ENCODE results near the gene MAPK14. TPM values are rescaled to one million over a fixed set of nuclear protein-coding genes. Genes with fewer than 3 reads are reported as not detected.
A peak's percentile ranks its signal among the peaks of the same experiment; 100 is the strongest.

MAPK14 gene
- total and polyA plus RNA-seq, 5 donors from 2014 or later = 44.6 to 65.0 (median 53.8) TPM

DNA sequence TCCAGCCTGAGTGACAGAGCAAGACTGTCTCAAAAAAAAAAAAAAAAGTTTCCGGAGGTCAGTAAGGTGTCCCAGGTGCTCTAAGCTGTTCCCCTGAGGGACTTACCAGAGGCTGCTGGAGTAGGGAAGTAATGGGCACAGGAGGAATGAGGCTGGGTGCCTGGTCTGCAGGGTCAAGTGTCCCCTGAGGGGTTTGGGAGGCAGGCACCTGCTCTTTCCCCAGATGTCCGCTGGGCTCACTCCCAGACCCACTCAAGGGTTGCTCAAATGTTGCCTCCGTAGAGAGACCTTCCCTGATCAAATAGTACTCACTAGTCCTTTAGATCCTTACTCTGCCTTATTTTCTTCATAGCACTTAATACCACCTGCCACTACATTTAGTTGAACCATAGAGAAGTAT lies 97.3 kb downstream of the MAPK14 start:
- Histone ChIP-seq H3K27me3 (ENCODE audit: control insufficient read depth, insufficient read depth, low read length) (no peaks in the 10 kb centered on the region), H3K4me3 (ENCODE audit: low read depth, low read length) (no peak overlapping the region), H3K9me3 (ENCODE audit: control insufficient read depth in 2 of 2, low read length in 2 of 2) (no peaks in the 10 kb centered on the region), H3K4me1 (ENCODE audit: control insufficient read depth, insufficient read depth, low read length, poor library complexity, severe bottlenecking) (peaks cover 54% of the 10 kb centered on the region), H3K27ac (ENCODE audit: insufficient read depth, low read length, poor library complexity, severe bottlenecking) (no peak overlapping the region), H3K36me3 (ENCODE audit: control insufficient read depth, insufficient read depth, low read length) (no peaks in the 10 kb centered on the region)
- Mint-ChIP-seq H3K27me3 (no peaks in the 10 kb centered on the region), H3K4me1 (peaks cover 13 to 96% (median 51%) of the 10 kb centered on the region in 4 donors), H3K27ac (peak overlapping the region in 1 of 3 donors; percentile 100), H3K9me3 (no peaks in the 10 kb centered on the region), H3K36me3 (no peaks in the 10 kb centered on the region), H3K4me3 (peak overlapping the region; percentile 52 to 79 (median 58))
- ATAC-seq (ENCODE audit: low read depth in 2 of 2) (no peak), DNase-seq (no peak)

DNA sequence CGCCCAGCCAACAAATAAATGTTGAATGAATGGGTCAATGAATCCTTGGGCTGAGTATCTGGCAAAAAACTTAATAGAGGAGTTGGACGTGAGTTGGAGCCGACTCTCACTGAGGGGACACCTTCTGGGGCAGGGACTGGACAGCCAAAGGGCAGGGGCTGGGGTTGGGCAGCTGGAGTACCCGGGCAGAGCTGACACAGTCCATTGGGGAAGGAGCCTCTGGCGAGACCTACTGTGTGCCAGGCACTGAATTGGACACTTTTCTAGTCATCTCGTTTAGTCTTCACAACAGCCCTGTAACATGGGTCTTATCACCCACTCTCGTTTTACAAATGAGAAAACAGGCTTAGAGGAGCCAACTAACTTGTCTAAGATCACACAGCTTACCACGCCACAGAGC lies 98.0 kb downstream of the MAPK14 start:
- peaks cover 13 to 90% (median 44%) of the 10 kb centered on the region in 4 donors for H3K4me1 Mint-ChIP-seq

DNA sequence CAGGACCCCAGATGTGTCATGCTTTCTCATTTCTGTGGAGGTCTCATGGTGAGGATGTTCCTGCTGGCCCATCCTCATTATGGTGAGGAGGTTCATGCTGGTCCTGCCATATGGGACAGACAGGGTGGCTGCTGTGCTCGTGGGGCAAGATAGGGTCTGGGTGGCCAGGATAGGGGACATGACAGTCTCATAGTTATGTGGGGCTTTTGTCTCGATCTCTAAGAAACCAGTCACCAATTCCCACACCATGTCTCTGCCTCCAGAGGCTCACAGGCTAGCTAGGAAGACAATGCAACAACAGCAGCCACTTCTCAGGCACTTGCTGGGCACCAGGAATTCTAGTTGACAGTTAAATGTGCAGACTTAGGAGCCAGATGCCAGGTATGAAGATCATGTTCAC lies 98.5 kb downstream of the MAPK14 start:
- no peaks in the 10 kb centered on the region for H3K9me3 ChIP-seq (ENCODE audit: control insufficient read depth in 2 of 2, low read length in 2 of 2)
- no peaks in the 10 kb centered on the region for H3K27me3 Mint-ChIP-seq
- no peak overlapping the region for H3K4me3 ChIP-seq (ENCODE audit: low read depth, low read length)
- DNase-seq = no peak
- H3K36me3 Mint-ChIP-seq = no peaks in the 10 kb centered on the region
- no peaks in the 10 kb centered on the region for H3K36me3 ChIP-seq (ENCODE audit: control insufficient read depth, insufficient read depth, low read length)
- H3K4me1 ChIP-seq (ENCODE audit: control insufficient read depth, insufficient read depth, low read length, poor library complexity, severe bottlenecking) = peaks cover 50% of the 10 kb centered on the region
- peak overlapping the region in 2 of 4 donors; percentile 48 to 79 for H3K4me3 Mint-ChIP-seq
- no peaks in the 10 kb centered on the region for H3K27me3 ChIP-seq (ENCODE audit: control insufficient read depth, insufficient read depth, low read length)
- peak overlapping the region; percentile 44 for H3K27ac ChIP-seq (ENCODE audit: insufficient read depth, low read length, poor library complexity, severe bottlenecking)
- H3K27ac Mint-ChIP-seq = peak overlapping the region in 2 of 3 donors; percentile 83 to 95
- peaks cover 13 to 90% (median 39%) of the 10 kb centered on the region in 4 donors for H3K4me1 Mint-ChIP-seq
- no peak for ATAC-seq (ENCODE audit: low read depth in 2 of 2)
- H3K9me3 Mint-ChIP-seq = no peaks in the 10 kb centered on the region

More for the DNA sequence above, 98.0 kb downstream of the MAPK14 start:
- Histone ChIP-seq H3K4me3 (ENCODE audit: low read depth, low read length) (no peak overlapping the region), H3K27me3 (ENCODE audit: control insufficient read depth, insufficient read depth, low read length) (no peaks in the 10 kb centered on the region), H3K4me1 (ENCODE audit: control insufficient read depth, insufficient read depth, low read length, poor library complexity, severe bottlenecking) (peaks cover 50% of the 10 kb centered on the region), H3K9me3 (ENCODE audit: control insufficient read depth in 2 of 2, low read length in 2 of 2) (no peaks in the 10 kb centered on the region), H3K27ac (ENCODE audit: insufficient read depth, low read length, poor library complexity, severe bottlenecking) (no peak overlapping the region), H3K36me3 (ENCODE audit: control insufficient read depth, insufficient read depth, low read length) (no peaks in the 10 kb centered on the region)
- ATAC-seq (ENCODE audit: low read depth in 2 of 2) (no peak), DNase-seq (no peak)
- no peaks in the 10 kb centered on the region for H3K27me3 Mint-ChIP-seq
- peak overlapping the region in 1 of 4 donors; percentile 79 for H3K4me3 Mint-ChIP-seq
- H3K9me3 Mint-ChIP-seq = no peaks in the 10 kb centered on the region
- H3K27ac Mint-ChIP-seq = peak overlapping the region in 2 of 3 donors; percentile 76 to 95
- H3K36me3 Mint-ChIP-seq = no peaks in the 10 kb centered on the region

DNA sequence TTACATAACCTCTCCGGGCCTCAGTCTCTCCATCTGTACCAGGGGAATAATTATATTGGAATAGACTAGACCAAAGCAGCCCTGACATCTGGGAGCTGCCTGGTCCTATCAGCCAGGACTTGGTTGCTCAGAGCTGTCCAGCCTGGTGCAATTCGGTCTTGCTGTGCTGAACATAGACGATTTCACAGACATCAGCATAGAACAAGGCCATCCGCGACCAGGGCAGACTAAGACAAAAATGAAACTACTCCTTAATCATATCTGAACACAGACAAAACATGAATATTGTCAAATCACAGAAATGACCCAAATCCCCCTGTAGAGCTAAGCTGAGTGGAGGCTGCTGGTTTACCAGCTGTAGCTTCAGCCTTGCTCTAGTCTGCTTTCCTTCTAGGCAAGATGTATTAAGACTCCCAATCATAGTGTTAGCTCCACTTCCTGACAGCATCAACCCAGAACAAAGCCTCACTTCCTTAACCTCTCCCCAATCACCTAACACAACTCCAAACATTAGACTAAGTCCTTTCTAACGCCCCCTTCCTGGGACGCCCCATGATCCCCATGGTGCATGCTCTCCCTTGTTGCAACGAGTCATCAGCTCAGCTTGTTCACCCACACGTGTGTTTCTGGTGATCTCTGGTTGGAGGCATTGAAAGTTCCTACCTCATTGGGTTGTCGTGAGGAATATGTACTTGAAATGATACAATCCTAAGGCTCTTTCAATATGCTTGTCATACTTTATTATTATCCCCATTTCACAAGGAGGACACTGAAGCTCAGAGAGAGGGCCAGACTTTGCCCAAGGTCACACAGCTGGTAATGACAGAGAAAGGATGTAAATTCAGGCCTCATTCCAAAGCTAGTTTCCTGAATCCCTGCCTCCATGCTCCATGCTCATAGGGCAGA lies 99.2 kb downstream of the MAPK14 start:
- Mint-ChIP-seq H3K4me3 (peak overlapping the region; percentile 24 to 79 (median 62)), H3K9me3 (no peaks in the 10 kb centered on the region), H3K4me1 (peaks cover 18 to 88% (median 34%) of the 10 kb centered on the region in 4 donors), H3K36me3 (no peaks in the 10 kb centered on the region), H3K27me3 (no peaks in the 10 kb centered on the region), H3K27ac (peak overlapping the region in 2 of 3 donors; percentile 83 to 95)
- Histone ChIP-seq H3K4me3 (ENCODE audit: low read depth, low read length) (no peak overlapping the region), H3K4me1 (ENCODE audit: control insufficient read depth, insufficient read depth, low read length, poor library complexity, severe bottlenecking) (peaks cover 50% of the 10 kb centered on the region), H3K9me3 (ENCODE audit: control insufficient read depth in 2 of 2, low read length in 2 of 2) (no peaks in the 10 kb centered on the region), H3K27ac (ENCODE audit: insufficient read depth, low read length, poor library complexity, severe bottlenecking) (peak overlapping the region; percentile 44), H3K36me3 (ENCODE audit: control insufficient read depth, insufficient read depth, low read length) (no peaks in the 10 kb centered on the region), H3K27me3 (ENCODE audit: control insufficient read depth, insufficient read depth, low read length) (no peaks in the 10 kb centered on the region)
- no peak for ATAC-seq (ENCODE audit: low read depth in 2 of 2)
- peak in 1 of 3 donors; percentile 54 for DNase-seq

DNA sequence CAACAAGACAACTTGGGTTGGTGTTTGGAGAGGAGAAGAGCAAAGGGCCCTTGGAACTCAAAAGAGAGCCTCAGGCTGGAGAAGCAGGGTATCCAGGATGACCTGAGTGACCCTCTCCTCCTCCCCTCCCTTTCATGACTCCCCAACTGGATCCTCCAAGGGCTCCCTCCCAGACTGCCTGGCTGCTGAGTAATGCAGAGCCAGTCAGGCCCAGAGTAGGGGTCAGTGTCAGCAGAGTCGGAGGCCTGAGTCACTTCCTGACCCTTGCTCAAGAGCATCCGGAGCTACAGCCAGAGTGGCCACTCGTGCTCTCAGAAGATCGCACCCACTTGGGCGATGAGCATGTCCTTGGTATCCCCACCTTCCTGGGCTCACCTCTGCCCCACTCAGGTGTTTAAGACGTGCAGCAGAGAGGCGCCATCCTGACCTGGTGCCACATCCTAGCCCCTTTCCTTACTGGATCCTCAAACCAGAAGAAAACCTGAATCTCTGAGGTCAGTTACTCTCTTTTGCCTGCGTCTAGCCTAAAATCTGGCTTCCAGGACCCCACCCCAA lies 99.9 kb downstream of the MAPK14 start:
- H3K27ac Mint-ChIP-seq = no peak overlapping the region
- Histone ChIP-seq H3K4me3 (ENCODE audit: low read depth, low read length) (no peak overlapping the region), H3K4me1 (ENCODE audit: control insufficient read depth, insufficient read depth, low read length, poor library complexity, severe bottlenecking) (peaks cover 50% of the 10 kb centered on the region), H3K27me3 (ENCODE audit: control insufficient read depth, insufficient read depth, low read length) (no peaks in the 10 kb centered on the region), H3K27ac (ENCODE audit: insufficient read depth, low read length, poor library complexity, severe bottlenecking) (no peak overlapping the region), H3K36me3 (ENCODE audit: control insufficient read depth, insufficient read depth, low read length) (peaks cover 2% of the 10 kb centered on the region), H3K9me3 (ENCODE audit: control insufficient read depth in 2 of 2, low read length in 2 of 2) (no peaks in the 10 kb centered on the region)
- no peaks in the 10 kb centered on the region for H3K9me3 Mint-ChIP-seq
- H3K4me1 Mint-ChIP-seq = peaks cover 20 to 88% (median 36%) of the 10 kb centered on the region in 4 donors
- no peaks in the 10 kb centered on the region for H3K36me3 Mint-ChIP-seq
- DNase-seq (no peak), ATAC-seq (ENCODE audit: low read depth in 2 of 2) (no peak)
- no peak overlapping the region for H3K4me3 Mint-ChIP-seq
- no peaks in the 10 kb centered on the region for H3K27me3 Mint-ChIP-seq

DNA sequence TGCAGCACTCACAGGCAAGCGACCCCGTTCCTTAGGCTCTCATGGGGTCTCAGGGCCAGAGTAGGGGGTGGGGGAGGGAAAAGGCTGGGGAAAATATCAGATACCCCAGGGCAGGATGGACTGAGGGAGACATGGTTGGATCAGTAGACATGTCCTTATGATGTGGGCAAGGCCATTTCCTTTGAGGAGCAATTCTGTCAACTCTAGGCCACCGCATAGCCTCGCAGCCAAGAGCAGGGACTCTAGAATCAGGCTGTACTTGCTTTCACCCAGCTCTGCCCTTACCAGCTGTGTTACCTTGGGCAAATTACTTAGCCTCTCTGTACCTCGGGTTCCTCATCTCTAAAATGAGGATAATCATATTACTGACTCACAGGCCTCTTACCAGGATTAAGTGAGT lies 100.5 kb downstream of the MAPK14 start:
- H3K4me1 ChIP-seq (ENCODE audit: control insufficient read depth, insufficient read depth, low read length, poor library complexity, severe bottlenecking) = peaks cover 52% of the 10 kb centered on the region
- ATAC-seq (ENCODE audit: low read depth in 2 of 2) = no peak
- no peaks in the 10 kb centered on the region for H3K27me3 Mint-ChIP-seq
- peaks cover 20 to 88% (median 38%) of the 10 kb centered on the region in 4 donors for H3K4me1 Mint-ChIP-seq
- no peak overlapping the region for H3K27ac ChIP-seq (ENCODE audit: insufficient read depth, low read length, poor library complexity, severe bottlenecking)
- H3K9me3 Mint-ChIP-seq = no peaks in the 10 kb centered on the region
- peak overlapping the region in 1 of 3 donors; percentile 76 for H3K27ac Mint-ChIP-seq
- H3K36me3 Mint-ChIP-seq = peaks cover 2% of the 10 kb centered on the region
- no peaks in the 10 kb centered on the region for H3K27me3 ChIP-seq (ENCODE audit: control insufficient read depth, insufficient read depth, low read length)
- peaks cover 7% of the 10 kb centered on the region for H3K36me3 ChIP-seq (ENCODE audit: control insufficient read depth, insufficient read depth, low read length)
- H3K4me3 ChIP-seq (ENCODE audit: low read depth, low read length) = no peak overlapping the region
- DNase-seq = no peak
- H3K4me3 Mint-ChIP-seq = peak overlapping the region in 3 of 4 donors; percentile 22 to 97 (median 38)
- H3K9me3 ChIP-seq (ENCODE audit: control insufficient read depth in 2 of 2, low read length in 2 of 2) = no peaks in the 10 kb centered on the region

DNA sequence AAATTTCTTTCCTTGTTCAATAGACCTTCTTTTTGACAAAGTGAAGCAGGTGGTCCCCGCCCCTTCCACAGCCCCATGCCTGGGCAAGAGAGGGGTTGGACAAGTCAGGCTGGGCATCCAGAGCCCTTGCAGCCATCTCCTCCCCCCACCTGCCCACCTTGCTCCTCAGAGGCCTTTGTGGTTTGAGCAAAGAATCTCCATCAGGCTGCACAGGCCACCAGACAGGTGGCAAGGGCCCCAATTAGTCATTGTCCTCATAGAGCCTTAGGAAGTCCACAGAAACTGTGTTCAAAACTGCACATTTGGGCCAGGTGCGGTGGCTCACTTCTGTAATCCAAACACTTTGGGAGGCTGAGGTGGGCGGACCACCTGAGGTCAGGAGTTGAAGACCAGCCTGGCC lies 101.2 kb downstream of the MAPK14 start:
- no peak overlapping the region for H3K4me3 ChIP-seq (ENCODE audit: low read depth, low read length)
- Mint-ChIP-seq H3K27me3 (no peaks in the 10 kb centered on the region), H3K27ac (peak overlapping the region; percentile 70 to 91 (median 76)), H3K9me3 (no peaks in the 10 kb centered on the region), H3K4me1 (peaks cover 23 to 88% (median 38%) of the 10 kb centered on the region in 4 donors), H3K4me3 (peak overlapping the region; percentile 76 to 97 (median 81)), H3K36me3 (peaks cover 9% of the 10 kb centered on the region)
- H3K4me1 ChIP-seq (ENCODE audit: control insufficient read depth, insufficient read depth, low read length, poor library complexity, severe bottlenecking) = peaks cover 52% of the 10 kb centered on the region
- H3K27ac ChIP-seq (ENCODE audit: insufficient read depth, low read length, poor library complexity, severe bottlenecking) = no peak overlapping the region
- H3K9me3 ChIP-seq (ENCODE audit: control insufficient read depth in 2 of 2, low read length in 2 of 2) = no peaks in the 10 kb centered on the region
- ATAC-seq (ENCODE audit: low read depth in 2 of 2) (no peak), DNase-seq (no peak)
- H3K36me3 ChIP-seq (ENCODE audit: control insufficient read depth, insufficient read depth, low read length) = peaks cover 12% of the 10 kb centered on the region
- no peaks in the 10 kb centered on the region for H3K27me3 ChIP-seq (ENCODE audit: control insufficient read depth, insufficient read depth, low read length)
